Bronchial epithelial cell (primary cell): ENCODE data around the gene DSCAM. TPM values are rescaled to one million over a fixed set of nuclear protein-coding genes. Genes with fewer than 3 reads are reported as not detected.
A peak's percentile ranks its signal among the peaks of the same experiment; 100 is the strongest.

Source experiments
- DNase-seq: peaks from one replicate; pipeline ENCODE4 v3.0.0-alpha.2; 2010; ENCODE audit warnings: low read depth
- FAIRE-seq: peaks from 2 replicates; lab custom pipeline; 2011; peaks lifted over from hg19 to GRCh38; lab: Jason Lieb, UNC
- H3K27me3 ChIP-seq: 2 replicates; pipeline ENCODE4 v1.5.1; 2011; ENCODE audit warnings: low read length; ENCODE audit not compliant: control insufficient read depth, insufficient read depth
- H3K36me3 ChIP-seq: 2 replicates; pipeline ENCODE4 v1.5.1; 2011; ENCODE audit warnings: low read length; ENCODE audit not compliant: control insufficient read depth, insufficient read depth
- H3K4me3 ChIP-seq: 2 replicates; pipeline ENCODE4 v1.5.1; 2011; ENCODE audit warnings: mild to moderate bottlenecking, low read depth, low read length, control low read depth
- total RNA-seq: library from RNA; depleted of rRNA; stranded (reverse); fragments of >200 nt; gene quantifications from 2 replicates; pipeline ENCODE4 v1.2.1, GENCODE V29; 2014
- TF ChIP-seq, protein P1 (sequence below): IDR thresholded peaks from 2 replicates; pipeline ENCODE4 v1.5.1; 2011; ENCODE audit warnings: mild to moderate bottlenecking, moderate library complexity, low read length, control low read depth, inconsistent platforms; ENCODE audit not compliant: insufficient read depth, severe bottlenecking

Gene DSCAM
- total RNA-seq, 1 donor from 2014 or later, result 0.53 TPM

DNA sequence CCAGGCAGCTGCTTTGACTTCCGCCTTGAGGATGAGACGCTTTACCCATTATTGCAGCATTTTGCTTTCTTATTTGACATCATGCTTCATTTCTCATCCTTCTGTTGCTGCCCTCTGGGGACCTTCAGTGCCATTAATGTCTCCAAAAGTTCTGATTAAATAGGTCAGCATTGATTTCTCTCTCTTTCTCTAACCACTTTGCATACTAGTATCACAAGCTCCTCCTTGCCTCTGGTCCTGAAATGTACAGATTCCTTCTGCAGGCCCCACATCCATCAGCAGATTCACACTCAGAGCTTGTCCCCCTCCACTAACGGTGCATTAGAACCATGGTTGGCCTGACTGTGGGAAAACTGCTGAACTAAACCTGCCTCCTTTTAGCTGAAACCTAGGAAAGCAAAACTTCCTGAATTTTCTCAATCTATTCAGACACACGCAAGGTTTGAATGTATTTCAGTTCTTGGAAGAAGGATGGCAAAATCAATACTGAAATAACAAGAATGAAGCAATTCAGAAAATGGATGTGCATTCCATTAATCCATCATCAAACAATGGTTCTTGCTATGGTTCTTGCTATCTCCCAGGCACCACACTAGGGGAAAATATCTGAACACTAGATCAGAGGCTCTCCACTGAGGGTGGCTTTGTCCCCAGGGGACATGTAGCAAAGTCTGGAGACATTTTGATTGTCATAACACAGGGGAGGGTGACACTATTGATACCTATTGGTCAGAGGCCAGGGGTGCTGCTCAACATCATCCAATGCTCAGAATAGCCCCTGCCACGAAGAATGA is 825.2 kb downstream of the DSCAM start:
- FAIRE-seq, result no peak
- Histone ChIP-seq H3K36me3 (no peaks in the 10 kb centered on the region), H3K4me3 (no peak overlapping the region), H3K27me3 (no peaks in the 10 kb centered on the region)
- DNase-seq, result no peak
- TF ChIP-seq, protein P1, sequence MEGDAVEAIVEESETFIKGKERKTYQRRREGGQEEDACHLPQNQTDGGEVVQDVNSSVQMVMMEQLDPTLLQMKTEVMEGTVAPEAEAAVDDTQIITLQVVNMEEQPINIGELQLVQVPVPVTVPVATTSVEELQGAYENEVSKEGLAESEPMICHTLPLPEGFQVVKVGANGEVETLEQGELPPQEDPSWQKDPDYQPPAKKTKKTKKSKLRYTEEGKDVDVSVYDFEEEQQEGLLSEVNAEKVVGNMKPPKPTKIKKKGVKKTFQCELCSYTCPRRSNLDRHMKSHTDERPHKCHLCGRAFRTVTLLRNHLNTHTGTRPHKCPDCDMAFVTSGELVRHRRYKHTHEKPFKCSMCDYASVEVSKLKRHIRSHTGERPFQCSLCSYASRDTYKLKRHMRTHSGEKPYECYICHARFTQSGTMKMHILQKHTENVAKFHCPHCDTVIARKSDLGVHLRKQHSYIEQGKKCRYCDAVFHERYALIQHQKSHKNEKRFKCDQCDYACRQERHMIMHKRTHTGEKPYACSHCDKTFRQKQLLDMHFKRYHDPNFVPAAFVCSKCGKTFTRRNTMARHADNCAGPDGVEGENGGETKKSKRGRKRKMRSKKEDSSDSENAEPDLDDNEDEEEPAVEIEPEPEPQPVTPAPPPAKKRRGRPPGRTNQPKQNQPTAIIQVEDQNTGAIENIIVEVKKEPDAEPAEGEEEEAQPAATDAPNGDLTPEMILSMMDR, result no peak

DNA sequence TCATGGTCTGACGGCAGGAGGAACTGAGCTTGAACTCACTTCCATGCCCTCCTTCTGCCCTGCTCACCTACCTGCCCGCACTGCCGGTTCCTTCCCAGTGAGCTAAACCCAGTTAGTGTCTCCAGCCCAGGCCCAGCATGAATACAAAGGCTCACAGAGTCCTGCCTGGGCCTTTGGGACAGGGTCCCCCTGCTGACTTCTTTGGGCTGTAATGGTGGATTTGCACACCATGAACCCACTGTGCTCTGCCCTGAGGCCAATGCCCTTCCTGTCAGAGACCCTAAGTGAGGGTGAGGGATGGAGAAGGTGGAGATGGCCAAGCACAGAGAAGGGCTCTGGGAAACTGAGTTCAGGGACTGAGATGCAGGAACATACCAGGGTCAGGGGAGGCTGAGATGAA is 826.3 kb downstream of the DSCAM start:
- DNase-seq (no peak), FAIRE-seq (no peak)
- no peak overlapping the region for H3K4me3 ChIP-seq
- TF ChIP-seq, protein P1, result no peak
- no peaks in the 10 kb centered on the region for H3K27me3 ChIP-seq
- H3K36me3 ChIP-seq, result no peaks in the 10 kb centered on the region

DNA sequence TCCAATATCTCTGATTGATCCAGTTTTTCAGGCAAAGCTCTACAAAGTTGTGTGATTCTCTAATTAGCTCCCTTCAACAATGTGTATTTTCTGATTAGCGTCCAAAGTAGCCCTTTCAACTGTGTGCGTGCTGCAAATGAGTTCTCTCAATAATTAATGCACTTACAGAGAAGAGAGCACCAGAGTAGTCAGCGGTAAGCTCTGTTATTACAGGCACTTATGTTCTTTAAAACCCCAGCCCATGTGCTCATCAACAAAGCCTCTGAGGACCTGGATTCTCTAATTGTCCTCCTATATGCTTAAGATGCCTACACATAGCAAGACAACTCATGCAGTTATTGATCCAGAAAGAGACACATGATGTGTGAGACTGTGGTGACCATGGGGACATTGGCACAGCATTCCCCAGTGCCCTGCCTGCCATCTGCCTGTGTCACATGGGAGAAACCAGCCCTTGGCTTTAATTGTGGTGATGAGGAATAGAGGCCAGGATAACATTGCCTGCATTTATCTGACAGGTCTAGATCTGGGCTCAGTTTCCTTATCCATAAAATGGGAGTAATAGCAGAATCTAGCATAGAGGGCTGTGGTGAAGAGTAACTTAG is 828.0 kb downstream of the DSCAM start:
- no peaks in the 10 kb centered on the region for H3K36me3 ChIP-seq
- TF ChIP-seq, protein P1, result no peak
- H3K27me3 ChIP-seq, result no peaks in the 10 kb centered on the region
- H3K4me3 ChIP-seq, result no peak overlapping the region
- no peak for DNase-seq
- FAIRE-seq, result peak; percentile 75

DNA sequence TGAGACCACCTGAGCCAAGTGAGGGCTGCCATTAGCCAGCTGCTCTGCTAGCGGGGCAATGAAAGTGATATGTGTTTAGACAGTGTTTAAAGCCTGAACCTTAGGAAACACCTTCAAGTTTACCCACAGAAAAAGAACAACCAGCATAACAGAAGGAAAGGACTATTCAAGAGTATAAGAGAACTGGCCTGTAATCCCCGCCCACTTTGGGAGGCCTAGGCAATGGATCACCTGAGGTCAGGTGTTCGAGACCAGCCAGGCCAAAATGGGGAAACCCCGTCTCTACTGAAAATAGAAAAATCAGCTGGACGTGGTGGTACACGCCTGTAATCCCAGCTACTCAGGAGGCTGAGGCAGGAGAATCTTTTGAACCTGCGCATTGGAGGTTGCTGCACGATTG is 830.3 kb downstream of the DSCAM start:
- TF ChIP-seq, protein P1, result no peak
- Histone ChIP-seq H3K4me3 (no peak overlapping the region), H3K27me3 (no peaks in the 10 kb centered on the region), H3K36me3 (no peaks in the 10 kb centered on the region)
- DNase-seq (no peak), FAIRE-seq (no peak)

DNA sequence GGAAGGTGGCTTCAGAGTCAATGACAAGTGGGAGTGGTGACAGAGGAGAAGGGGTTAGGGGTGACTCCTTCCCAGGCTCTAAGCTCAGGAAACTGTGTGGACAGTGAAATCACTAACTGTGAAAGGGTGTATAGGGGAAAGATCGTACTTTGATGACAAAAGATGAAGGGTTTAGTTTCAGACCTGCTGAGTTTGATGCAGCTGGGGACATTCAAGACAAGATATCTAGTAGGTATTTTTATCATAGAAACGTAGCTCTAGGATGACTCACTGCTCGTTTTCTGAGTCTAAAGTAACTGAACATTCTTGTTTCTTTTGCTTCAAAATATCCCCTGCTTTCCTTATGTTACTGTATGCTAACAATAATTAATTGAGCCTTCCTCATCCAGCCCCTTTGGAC is 830.7 kb downstream of the DSCAM start:
- Histone ChIP-seq H3K36me3 (no peaks in the 10 kb centered on the region), H3K27me3 (no peaks in the 10 kb centered on the region), H3K4me3 (no peak overlapping the region)
- no peak for FAIRE-seq
- DNase-seq, result no peak
- TF ChIP-seq, protein P1, result no peak
